Cardiac fibroblast (primary cell): ENCODE results near the gene PARP16.

Experiments
- DNase-seq, 2 donors: peaks; one replicate each; pipeline versions ENCODE4 v3.0.0 to v3.0.0-alpha.2; 2010; ENCODE audit warnings: low read depth in 2 of 2
- H3K4me3 ChIP-seq, 2 donors: replicated peaks in 1 of 2; 1 replicate in 1 of 2; 2 replicates in 1 of 2; pipeline ENCODE4 v1.5.1; 2011; ENCODE audit warnings: low read depth in 2 of 2, low read length in 2 of 2, mild to moderate bottlenecking in 2 of 2, moderate library complexity in 1 of 2
- TF ChIP-seq, protein P1 (sequence below): IDR thresholded peaks from one replicate; pipeline ENCODE4 v1.5.1; 2011; ENCODE audit warnings: low read depth, mild to moderate bottlenecking, low read length, inconsistent platforms

Gene PARP16

DNA sequence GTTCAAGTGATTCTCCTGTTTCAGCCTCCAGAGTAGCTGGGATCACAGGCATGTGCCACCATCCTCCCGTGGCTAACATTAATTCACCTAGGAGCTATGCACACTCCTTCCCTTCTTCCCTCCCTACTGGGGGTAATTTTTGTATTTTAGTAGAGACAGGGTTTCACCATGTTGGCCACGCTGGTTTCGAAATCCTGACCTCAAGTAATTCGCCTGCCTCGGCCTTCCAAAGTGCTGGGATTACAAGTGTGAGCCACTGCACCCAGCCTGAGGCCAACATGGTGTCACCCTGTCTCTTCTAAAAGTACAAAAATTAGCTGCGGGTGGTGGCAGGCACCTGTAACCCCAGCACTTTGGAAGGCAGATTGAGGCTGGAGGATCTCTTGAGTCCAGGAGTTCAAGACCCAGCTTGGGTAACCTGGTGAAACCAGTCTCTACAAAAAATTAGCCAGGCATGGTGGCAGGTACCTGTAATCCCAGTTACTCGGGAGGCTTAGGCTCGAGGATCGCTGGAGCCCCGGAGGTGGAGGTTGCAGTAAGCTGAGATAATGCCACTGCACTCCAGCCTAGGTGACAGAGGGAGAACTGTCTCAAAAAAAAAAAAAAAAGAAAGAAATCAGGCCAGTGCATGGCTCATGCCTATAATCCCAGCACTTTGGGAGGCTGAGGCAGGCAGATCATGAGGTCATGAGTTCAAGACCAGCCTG is 23.9 kb upstream of the PARP16 start:
- DNase-seq, result peak in 1 of 2 donors; percentile 8
- no peak overlapping the region for H3K4me3 ChIP-seq
- TF ChIP-seq, protein P1, sequence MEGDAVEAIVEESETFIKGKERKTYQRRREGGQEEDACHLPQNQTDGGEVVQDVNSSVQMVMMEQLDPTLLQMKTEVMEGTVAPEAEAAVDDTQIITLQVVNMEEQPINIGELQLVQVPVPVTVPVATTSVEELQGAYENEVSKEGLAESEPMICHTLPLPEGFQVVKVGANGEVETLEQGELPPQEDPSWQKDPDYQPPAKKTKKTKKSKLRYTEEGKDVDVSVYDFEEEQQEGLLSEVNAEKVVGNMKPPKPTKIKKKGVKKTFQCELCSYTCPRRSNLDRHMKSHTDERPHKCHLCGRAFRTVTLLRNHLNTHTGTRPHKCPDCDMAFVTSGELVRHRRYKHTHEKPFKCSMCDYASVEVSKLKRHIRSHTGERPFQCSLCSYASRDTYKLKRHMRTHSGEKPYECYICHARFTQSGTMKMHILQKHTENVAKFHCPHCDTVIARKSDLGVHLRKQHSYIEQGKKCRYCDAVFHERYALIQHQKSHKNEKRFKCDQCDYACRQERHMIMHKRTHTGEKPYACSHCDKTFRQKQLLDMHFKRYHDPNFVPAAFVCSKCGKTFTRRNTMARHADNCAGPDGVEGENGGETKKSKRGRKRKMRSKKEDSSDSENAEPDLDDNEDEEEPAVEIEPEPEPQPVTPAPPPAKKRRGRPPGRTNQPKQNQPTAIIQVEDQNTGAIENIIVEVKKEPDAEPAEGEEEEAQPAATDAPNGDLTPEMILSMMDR, result no peak

DNA sequence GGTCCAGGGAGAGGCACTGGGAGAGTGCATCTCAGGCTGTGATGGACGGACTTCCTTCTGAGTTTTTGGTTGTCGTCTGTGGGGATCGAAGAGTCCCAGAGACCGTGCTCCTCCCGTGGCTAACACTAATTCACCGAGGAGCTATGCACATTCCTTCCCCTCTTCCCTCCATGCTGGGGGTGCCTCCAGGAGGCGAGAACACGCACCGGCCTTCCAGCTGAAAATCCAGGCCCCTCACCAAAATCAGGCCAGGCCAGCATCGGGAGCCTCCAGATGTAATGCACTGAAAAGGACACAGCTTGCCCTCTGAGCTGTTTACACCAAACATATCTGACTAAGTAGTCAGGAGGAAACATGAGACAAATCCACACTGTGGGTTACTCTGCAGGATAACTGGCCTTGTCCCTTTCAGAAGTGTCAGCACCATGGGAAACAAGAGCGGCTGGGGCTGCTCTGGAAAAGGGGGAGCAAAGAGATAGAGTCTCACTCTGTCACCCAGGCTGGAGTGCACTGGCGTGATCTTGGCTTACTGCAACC is 23.3 kb upstream of the PARP16 start:
- TF ChIP-seq, protein P1, result no peak
- DNase-seq, result no peak
- H3K4me3 ChIP-seq, result no peak overlapping the region

DNA sequence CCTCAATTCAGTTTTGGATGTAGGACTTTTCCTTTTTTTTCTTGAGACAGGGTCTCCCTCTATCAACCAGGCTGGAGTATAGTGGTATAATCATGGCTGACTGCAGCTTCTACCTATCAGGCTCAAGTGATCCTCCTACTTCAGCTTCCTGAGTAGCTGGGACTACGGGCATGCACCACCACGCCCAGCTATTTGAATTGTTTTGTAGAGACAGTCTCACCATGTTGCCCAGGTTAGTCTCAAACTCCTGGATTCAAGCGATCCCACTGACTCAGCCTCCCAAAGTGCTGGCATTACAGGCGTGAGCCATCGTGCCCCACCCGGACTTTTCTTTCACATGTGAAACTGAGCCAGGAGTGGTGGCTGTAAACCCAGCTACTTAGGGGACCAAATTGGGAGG is 21.3 kb upstream of the PARP16 start:
- no peak overlapping the region for H3K4me3 ChIP-seq
- TF ChIP-seq, protein P1, result no peak
- no peak for DNase-seq

DNA sequence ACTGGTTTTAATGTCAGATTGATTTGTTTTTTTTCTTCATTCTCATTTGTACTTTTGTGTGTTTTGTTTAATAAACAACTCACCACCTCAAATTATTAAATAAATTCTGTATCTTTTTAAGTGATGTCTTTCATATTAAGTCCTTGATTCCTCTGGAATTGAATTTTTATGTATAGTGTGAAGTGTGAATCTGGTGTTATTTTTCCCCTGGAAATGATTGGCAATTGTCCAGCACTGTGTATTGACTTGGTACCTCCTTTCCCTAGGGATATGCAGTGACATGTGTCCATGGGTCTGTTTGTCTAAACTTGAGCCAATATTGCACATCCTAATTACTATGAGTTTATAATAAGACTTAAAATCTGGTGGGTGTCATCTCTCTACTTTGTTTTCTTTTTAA is 19.9 kb upstream of the PARP16 start:
- TF ChIP-seq, protein P1, result no peak

DNA sequence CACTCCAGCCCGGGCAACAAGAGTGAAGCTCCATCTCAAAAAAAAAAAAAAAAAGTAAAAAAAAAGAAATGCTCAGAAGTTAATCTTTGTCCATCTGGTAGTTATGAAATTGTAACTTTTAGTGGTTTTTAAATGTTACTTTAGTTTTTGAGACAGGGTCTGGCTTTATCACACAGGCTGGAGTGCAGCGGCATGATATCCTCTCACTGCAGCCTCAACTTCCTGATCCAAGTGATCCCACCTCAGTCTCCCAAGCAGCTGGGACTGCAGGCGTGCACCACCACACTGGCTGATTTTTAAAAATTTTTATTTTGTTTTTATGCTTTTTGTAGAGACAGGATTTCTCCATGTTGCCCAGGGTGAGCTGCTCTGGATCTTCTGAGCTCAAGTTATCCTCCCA is 19.1 kb upstream of the PARP16 start:
- no peak for DNase-seq

More for the DNA sequence above, 19.9 kb upstream of the PARP16 start:
- H3K4me3 ChIP-seq, result no peak overlapping the region
- DNase-seq, result no peak

DNA sequence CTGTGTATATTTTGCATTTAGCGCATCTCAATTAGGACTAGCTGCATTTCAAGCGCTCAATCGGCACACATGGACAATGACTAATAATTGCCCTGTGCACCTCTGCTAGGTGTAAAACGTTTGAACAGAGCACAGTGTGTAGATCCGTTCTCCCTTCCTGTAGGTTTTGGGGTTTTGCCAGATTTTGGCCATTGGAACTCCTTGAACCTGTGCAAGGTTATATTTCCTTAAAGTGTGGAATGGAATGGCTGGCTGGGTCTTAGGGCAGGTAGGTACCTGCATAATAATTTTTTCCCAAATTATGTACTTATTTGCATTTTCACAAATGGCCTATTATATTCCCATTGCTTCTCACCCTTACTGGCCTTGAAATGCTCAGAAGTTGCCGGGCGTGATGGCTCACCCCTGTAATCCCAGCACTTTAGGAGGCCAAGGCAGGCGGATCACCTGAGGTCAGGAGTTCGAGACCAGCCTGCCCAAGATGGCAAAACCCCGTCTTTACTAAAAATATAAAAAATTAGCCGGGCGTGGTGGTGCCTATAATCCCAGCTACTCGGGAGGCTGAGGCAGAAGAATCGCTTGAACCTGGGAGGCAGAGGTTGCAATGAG is 18.6 kb upstream of the PARP16 start:
- no peak for DNase-seq
- H3K4me3 ChIP-seq, result peak overlapping the region in 1 of 2 donors; percentile 5
- TF ChIP-seq, protein P1, result no peak

More for the DNA sequence above, 19.1 kb upstream of the PARP16 start:
- H3K4me3 ChIP-seq, result no peak overlapping the region
- TF ChIP-seq, protein P1, result no peak
